Muscle layer of duodenum (tissue), 2 donors: ENCODE results near the gene ZNF511.

Experiments
- H3K27ac ChIP-seq: one replicate; pipeline ENCODE4 v1.7.0; 2013; ENCODE audit warnings: mild to moderate bottlenecking, low read length
- H3K27me3 ChIP-seq: one replicate; pipeline ENCODE4 v1.7.0; 2013; ENCODE audit warnings: low read depth, mild to moderate bottlenecking, control low read depth, low read length
- H3K36me3 ChIP-seq, 2 donors: one replicate each; pipeline ENCODE4 v1.7.0; 2013; ENCODE audit warnings: low read length in 2 of 2, control low read depth in 1 of 2, mild to moderate bottlenecking in 1 of 2; ENCODE audit not compliant: insufficient read depth in 2 of 2, control insufficient read depth in 1 of 2
- H3K4me1 ChIP-seq, 2 donors: one replicate each; pipeline ENCODE4 v1.7.0; 2013; ENCODE audit warnings: low read length in 2 of 2, mild to moderate bottlenecking in 2 of 2, control low read depth in 1 of 2, moderate library complexity in 1 of 2; ENCODE audit not compliant: insufficient read depth in 2 of 2, control insufficient read depth in 1 of 2
- H3K4me3 ChIP-seq, 2 donors: one replicate each; pipeline ENCODE4 v1.7.0; 2013; ENCODE audit warnings: low read length in 2 of 2, low read depth in 1 of 2, mild to moderate bottlenecking in 1 of 2
- H3K9me3 ChIP-seq, 2 donors: one replicate each; pipeline ENCODE4 v1.7.0; 2013; ENCODE audit warnings: low read length in 2 of 2, control low read depth in 1 of 2, mild to moderate bottlenecking in 1 of 2; ENCODE audit not compliant: control insufficient read depth in 1 of 2
- donor health status: healthy.

Gene ZNF511

GRCh38 chr10:133350283-133350949, 41.7 kb downstream of the ZNF511 start:
- no peaks in the 10 kb centered on the region for H3K36me3 ChIP-seq
- H3K27ac ChIP-seq = no peak overlapping the region
- no peak overlapping the region for H3K4me3 ChIP-seq
- H3K27me3 ChIP-seq = no peaks in the 10 kb centered on the region
- no peaks in the 10 kb centered on the region for H3K9me3 ChIP-seq
- peaks cover 0 to 5% of the 10 kb centered on the region in 2 donors for H3K4me1 ChIP-seq

GRCh38 chr10:133350950-133351329, 42.2 kb downstream of the ZNF511 start:
- Histone ChIP-seq H3K36me3 (no peaks in the 10 kb centered on the region), H3K9me3 (no peaks in the 10 kb centered on the region), H3K4me1 (peaks cover 0 to 5% of the 10 kb centered on the region in 2 donors), H3K27me3 (no peaks in the 10 kb centered on the region), H3K4me3 (no peak overlapping the region), H3K27ac (no peak overlapping the region)

- Histone ChIP-seq H3K27ac (no peak overlapping the region), H3K9me3 (no peaks in the 10 kb centered on the region), H3K4me1 (peaks cover 0 to 12% of the 10 kb centered on the region in 2 donors), H3K27me3 (no peaks in the 10 kb centered on the region), H3K4me3 (no peak overlapping the region), H3K36me3 (no peaks in the 10 kb centered on the region)
Observed at GRCh38 chr10:133351408-133352318, 42.9 kb downstream of the ZNF511 start.

- H3K4me1 ChIP-seq = peaks cover 0 to 18% of the 10 kb centered on the region in 2 donors
- no peak overlapping the region for H3K4me3 ChIP-seq
Observed at GRCh38 chr10:133353202-133353959, 44.7 kb downstream of the ZNF511 start.

GRCh38 chr10:133353988-133354605, 45.4 kb downstream of the ZNF511 start:
- Histone ChIP-seq H3K27me3 (no peaks in the 10 kb centered on the region), H3K27ac (no peak overlapping the region), H3K36me3 (no peaks in the 10 kb centered on the region)

More at GRCh38 chr10:133353202-133353959, 44.7 kb downstream of the ZNF511 start:
- Histone ChIP-seq H3K27ac (no peak overlapping the region), H3K36me3 (no peaks in the 10 kb centered on the region), H3K9me3 (no peaks in the 10 kb centered on the region), H3K27me3 (no peaks in the 10 kb centered on the region)

GRCh38 chr10:133354672-133355240, 46.0 kb downstream of the ZNF511 start:
- Histone ChIP-seq H3K27me3 (no peaks in the 10 kb centered on the region), H3K9me3 (no peaks in the 10 kb centered on the region), H3K4me1 (peaks cover 0 to 18% of the 10 kb centered on the region in 2 donors), H3K4me3 (no peak overlapping the region), H3K36me3 (no peaks in the 10 kb centered on the region), H3K27ac (no peak overlapping the region)

More at GRCh38 chr10:133353988-133354605, 45.4 kb downstream of the ZNF511 start:
- Histone ChIP-seq H3K9me3 (no peaks in the 10 kb centered on the region), H3K4me1 (peaks cover 0 to 18% of the 10 kb centered on the region in 2 donors), H3K4me3 (no peak overlapping the region)

- no peak overlapping the region for H3K27ac ChIP-seq
- no peak overlapping the region for H3K4me3 ChIP-seq
- H3K9me3 ChIP-seq = no peaks in the 10 kb centered on the region
- no peaks in the 10 kb centered on the region for H3K36me3 ChIP-seq
- H3K4me1 ChIP-seq = peaks cover 0 to 18% of the 10 kb centered on the region in 2 donors
- H3K27me3 ChIP-seq = no peaks in the 10 kb centered on the region
Observed at GRCh38 chr10:133355266-133355665, 46.6 kb downstream of the ZNF511 start.

- Histone ChIP-seq H3K4me3 (no peak overlapping the region), H3K36me3 (no peaks in the 10 kb centered on the region), H3K4me1 (peaks cover 0 to 18% of the 10 kb centered on the region in 2 donors), H3K27me3 (no peaks in the 10 kb centered on the region), H3K9me3 (no peaks in the 10 kb centered on the region), H3K27ac (no peak overlapping the region)
Observed at GRCh38 chr10:133355991-133356390, 47.3 kb downstream of the ZNF511 start.

GRCh38 chr10:133356549-133357284, 48.0 kb downstream of the ZNF511 start:
- peaks cover 0 to 5% of the 10 kb centered on the region in 2 donors for H3K36me3 ChIP-seq
- no peaks in the 10 kb centered on the region for H3K9me3 ChIP-seq
- H3K4me3 ChIP-seq = peak overlapping the region; percentile 21 to 64
- H3K27me3 ChIP-seq = no peaks in the 10 kb centered on the region
- H3K27ac ChIP-seq = no peak overlapping the region
- H3K4me1 ChIP-seq = peaks cover 0 to 18% of the 10 kb centered on the region in 2 donors
